ENCODE data around the gene SYNPO2.

- no peak for TF ChIP-seq CTCF (conservative IDR thresholded peaks at IDR 0.05; ENCODE audit: low read depth, low read length)
- TF ChIP-seq EZH2 (IDR thresholded peaks at IDR 0.05; ENCODE audit: borderline replicate concordance, low read depth, low read length, poor library complexity, severe bottlenecking), result no peak
These were observed 159.8 kb downstream of the SYNPO2 start for GRCh38 chr4:119048446-119048845.

Measured in A673 (cell line).